Cortex of kidney (tissue), 1 donor: ENCODE measurements around the gene TRNP1.
"Not testable (repeated sequence)": the region's sequence is repeated elsewhere in the genome, so short reads cannot be mapped to it uniquely, and the experiment has no call there.

Experiments used
- DNase-seq: peaks from one replicate; lab custom pipeline; 2025; lab: John Stamatoyannopoulos, UW

TRNP1 gene

GRCh38 chr1:26972821-26973220 is 20.7 kb upstream of the TRNP1 start:
- DNase-seq: no peak

GRCh38 chr1:26976621-26977510 is 16.6 kb upstream of the TRNP1 start:
- DNase-seq: no peak

- no peak for DNase-seq
Observed at GRCh38 chr1:26978901-26979300, 14.6 kb upstream of the TRNP1 start.

- no peak for DNase-seq
Observed at GRCh38 chr1:26981146-26981846, 12.2 kb upstream of the TRNP1 start.

GRCh38 chr1:26983863-26984262 is 9.6 kb upstream of the TRNP1 start:
- DNase-seq: no peak

- no peak for DNase-seq
Observed at GRCh38 chr1:26984291-26984690, 9.2 kb upstream of the TRNP1 start.

- no peak for DNase-seq
Observed at GRCh38 chr1:26986658-26987057, 6.8 kb upstream of the TRNP1 start.

- DNase-seq: not testable (repeated sequence)
Observed at GRCh38 chr1:26989403-26990109, 3.9 kb upstream of the TRNP1 start.

GRCh38 chr1:26991310-26992116 is 2.0 kb upstream of the TRNP1 start:
- no peak for DNase-seq

- no peak for DNase-seq
Observed at GRCh38 chr1:26994020-26994786, 711 bp downstream of the TRNP1 start.

- DNase-seq: no peak
Observed at GRCh38 chr1:26994787-26995517, 1.5 kb downstream of the TRNP1 start.

GRCh38 chr1:26996024-26996423 is 2.5 kb downstream of the TRNP1 start:
- no peak for DNase-seq

GRCh38 chr1:26996665-26997064 is 3.2 kb downstream of the TRNP1 start:
- DNase-seq: no peak

GRCh38 chr1:26998429-26999300 is 5.2 kb downstream of the TRNP1 start:
- no peak for DNase-seq

- DNase-seq: no peak
Observed at GRCh38 chr1:26999440-26999987, 6.0 kb downstream of the TRNP1 start.

- DNase-seq: no peak
Observed at GRCh38 chr1:27000090-27000816, 6.8 kb downstream of the TRNP1 start.

GRCh38 chr1:27000817-27001460 is 7.4 kb downstream of the TRNP1 start:
- DNase-seq: no peak
